Measurements from ENCODE around the gene DEPP1.

GRCh38 chr10:44982496-44982895 is 3.9 kb upstream of the DEPP1 start:
- TF ChIP-seq PBX3 (CRISPR knock-in tag; IDR thresholded peaks at IDR 0.05) (no peak), SETDB1 (IDR thresholded peaks at IDR 0.05; ENCODE audit: insufficient read length, low read length) (no peak), ZBTB1 (tag by site-specific recombination; IDR thresholded peaks at IDR 0.05) (no peak), ZNF423 (tag by site-specific recombination; IDR thresholded peaks at IDR 0.05) (no peak), ZNF518A (tag by site-specific recombination; conservative IDR thresholded peaks at IDR 0.05; ENCODE audit: low read depth) (no peak), CTCF (tag by site-specific recombination; IDR thresholded peaks at IDR 0.05) (no peak), ZBTB7A (tag by site-specific recombination; IDR thresholded peaks at IDR 0.05; ENCODE audit: low read depth) (no peak), ZNF629 (tag by site-specific recombination; IDR thresholded peaks at IDR 0.05) (no peak), ZNF449 (tag by site-specific recombination; IDR thresholded peaks at IDR 0.05) (no peak), ZNF555 (tag by site-specific recombination; conservative IDR thresholded peaks at IDR 0.05) (no peak), ZNF768 (tag by site-specific recombination; IDR thresholded peaks at IDR 0.05) (no peak)
